Gastroesophageal sphincter (tissue), 4 donors: ENCODE measurements around the gene TRIM7. TPM values are rescaled to one million over a fixed set of nuclear protein-coding genes. Genes with fewer than 3 reads are reported as not detected.
"Not testable (repeated sequence)": the region's sequence is repeated elsewhere in the genome, so short reads cannot be mapped to it uniquely, and the experiment has no call there.

Experiments
- ATAC-seq: fragments of 150-250 bp; one replicate; pipeline ENCODE4 v1.9.1; 2016; ENCODE audit warnings: mild to moderate bottlenecking, moderate library complexity
- H3K27ac ChIP-seq, 4 donors: fragments of 200-600 bp; sonication (generic) in 3 of 4; 1 replicate in 3 of 4; 2 replicates in 1 of 4; pipeline ENCODE4 v1.5.1; 2016 to 2019
- H3K27me3 ChIP-seq: fragments of 200-600 bp; sonication (generic); one replicate; pipeline ENCODE4 v1.5.1; 2019
- H3K36me3 ChIP-seq, 2 donors: fragments of 200-600 bp; sonication (generic); one replicate each; pipeline ENCODE4 v1.5.1; 2019; ENCODE audit warnings: control low read depth in 1 of 2
- H3K4me1 ChIP-seq, 3 donors: fragments of 200-600 bp; sonication (generic); 1 replicate in 2 of 3; 2 replicates in 1 of 3; pipeline ENCODE4 v1.5.1; 2016 to 2019; ENCODE audit warnings: control low read depth in 2 of 3
- H3K4me3 ChIP-seq, 2 donors: fragments of 200-600 bp; sonication (generic); one replicate each; pipeline ENCODE4 v1.5.1; 2019; ENCODE audit warnings: mild to moderate bottlenecking in 1 of 2, moderate library complexity in 1 of 2
- H3K9me3 ChIP-seq, 3 donors: fragments of 200-600 bp; sonication (generic); one replicate each; pipeline ENCODE4 v1.5.1; 2017 to 2019; ENCODE audit warnings: control low read depth in 2 of 3
- CTCF ChIP-seq, 4 experiments: fragments of 200-600 bp in 2 of 4; fragments of 450-650 bp in 2 of 4; sonication (generic) in 1 of 4; IDR thresholded peaks; one replicate each; pipeline ENCODE4 v1.5.1; 2017 to 2019; ENCODE audit warnings: antibody characterized with exemption in 4 of 4, mild to moderate bottlenecking in 2 of 4, moderate library complexity in 2 of 4
- EP300 ChIP-seq: sonication (generic); formaldehyde crosslinking; IDR thresholded peaks from one replicate; pipeline ENCODE4 v1.6.1; 2017; ENCODE audit warnings: antibody characterized with exemption, mild to moderate bottlenecking
- POLR2A ChIP-seq, 2 donors: fragments of 450-650 bp; IDR thresholded peaks; one replicate each; pipeline ENCODE4 v1.6.1; 2017; ENCODE audit warnings: antibody characterized with exemption in 2 of 2, mild to moderate bottlenecking in 2 of 2, moderate library complexity in 1 of 2
- POLR2AphosphoS5 ChIP-seq: sonication (generic); formaldehyde crosslinking; IDR thresholded peaks from one replicate; pipeline ENCODE4 v1.6.1; 2017; ENCODE audit warnings: antibody characterized with exemption
- WGBS, 2 donors: methylation state at CpG; one replicate each; pipeline ENCODE4 v1.1.5; 2018; ENCODE audit warnings: low coverage in 1 of 2; 5-methylcytosine and 5-hydroxymethylcytosine counted together
- total RNA-seq, 4 donors: library from RNA; depleted of rRNA; stranded (reverse); fragments of >200 nt; gene quantifications; one replicate each; pipeline ENCODE4 v1.1.0, GENCODE V29; 2016

Gene TRIM7
- total RNA-seq, 4 donors from 2014 or later = 3.0 to 11.0 (median 4.7) TPM

GRCh38 chr5:181170996-181171395 lies 34.0 kb downstream of the TRIM7 start:
- no peak for ATAC-seq
- no peak overlapping the region for H3K27ac ChIP-seq
- peaks cover 0 to 24% (median 0%) of the 10 kb centered on the region in 3 donors for H3K4me1 ChIP-seq
- peaks cover 0 to 6% (median 0%) of the 10 kb centered on the region in 3 donors for H3K9me3 ChIP-seq
- WGBS, 2 donors = 21 to 32% methylated on average over 6 of the region's 6 CpGs
- H3K4me3 ChIP-seq = no peak overlapping the region
- H3K36me3 ChIP-seq = no peaks in the 10 kb centered on the region
- H3K27me3 ChIP-seq = peaks cover 100% of the 10 kb centered on the region
- TF ChIP-seq EP300 (no peak), POLR2AphosphoS5 (no peak), CTCF (IDR thresholded peaks at IDR 0.05) (no peak), POLR2A (IDR thresholded peaks at IDR 0.05) (no peak)

- Histone ChIP-seq H3K36me3 (no peaks in the 10 kb centered on the region), H3K9me3 (peaks cover 0 to 6% (median 0%) of the 10 kb centered on the region in 3 donors), H3K4me1 (peaks cover 0 to 24% (median 0%) of the 10 kb centered on the region in 3 donors), H3K4me3 (no peak overlapping the region), H3K27ac (no peak overlapping the region), H3K27me3 (peaks cover 100% of the 10 kb centered on the region)
- TF ChIP-seq POLR2AphosphoS5 = no peak
- no peak for TF ChIP-seq EP300
- no peak for TF ChIP-seq POLR2A (IDR thresholded peaks at IDR 0.05)
- TF ChIP-seq CTCF (IDR thresholded peaks at IDR 0.05) = no peak
- WGBS, 2 donors = 12 to 22% methylated on average over 13 of the region's 33 CpGs
- ATAC-seq = no peak
These were observed 34.7 kb downstream of the TRIM7 start for GRCh38 chr5:181170237-181170825.

GRCh38 chr5:181169459-181170236 lies 35.3 kb downstream of the TRIM7 start:
- ATAC-seq, H3K9me3 ChIP-seq, H3K36me3 ChIP-seq, H3K4me3 ChIP-seq, H3K27ac ChIP-seq: not testable (repeated sequence)
- WGBS, 2 donors = 4 to 15% methylated on average over 3 to 24 of the region's 50 CpGs
- peaks cover 0 to 24% (median 0%) of the 10 kb centered on the region in 3 donors for H3K4me1 ChIP-seq
- H3K27me3 ChIP-seq = peaks cover 100% of the 10 kb centered on the region

- TF ChIP-seq POLR2AphosphoS5 (no peak), EP300 (no peak), CTCF (IDR thresholded peaks at IDR 0.05) (no peak), POLR2A (IDR thresholded peaks at IDR 0.05) (no peak)
- Histone ChIP-seq H3K9me3 (no peaks in the 10 kb centered on the region), H3K36me3 (no peaks in the 10 kb centered on the region), H3K4me1 (peaks cover 0 to 18% (median 0%) of the 10 kb centered on the region in 3 donors), H3K27ac (no peak overlapping the region), H3K27me3 (peaks cover 100% of the 10 kb centered on the region), H3K4me3 (no peak overlapping the region)
- no peak for ATAC-seq
- WGBS, 2 donors = 15 to 27% methylated on average over 13 to 14 of the region's 14 CpGs
These were observed 36.3 kb downstream of the TRIM7 start for GRCh38 chr5:181168595-181169118.

GRCh38 chr5:181167814-181168488 lies 37.0 kb downstream of the TRIM7 start:
- WGBS, 2 donors = 9 to 10% methylated on average over 9 to 11 of the region's 11 CpGs
- no peak for TF ChIP-seq EP300
- no peak for TF ChIP-seq POLR2AphosphoS5
- TF ChIP-seq CTCF (IDR thresholded peaks at IDR 0.05) = no peak
- no peak for TF ChIP-seq POLR2A (IDR thresholded peaks at IDR 0.05)
- Histone ChIP-seq H3K27me3 (peaks cover 98% of the 10 kb centered on the region), H3K27ac (no peak overlapping the region), H3K4me3 (no peak overlapping the region), H3K4me1 (peaks cover 0 to 11% (median 0%) of the 10 kb centered on the region in 3 donors), H3K36me3 (no peaks in the 10 kb centered on the region), H3K9me3 (no peaks in the 10 kb centered on the region)
- ATAC-seq = no peak
